ENCODE measurements around the gene COL7A1.

DNA sequence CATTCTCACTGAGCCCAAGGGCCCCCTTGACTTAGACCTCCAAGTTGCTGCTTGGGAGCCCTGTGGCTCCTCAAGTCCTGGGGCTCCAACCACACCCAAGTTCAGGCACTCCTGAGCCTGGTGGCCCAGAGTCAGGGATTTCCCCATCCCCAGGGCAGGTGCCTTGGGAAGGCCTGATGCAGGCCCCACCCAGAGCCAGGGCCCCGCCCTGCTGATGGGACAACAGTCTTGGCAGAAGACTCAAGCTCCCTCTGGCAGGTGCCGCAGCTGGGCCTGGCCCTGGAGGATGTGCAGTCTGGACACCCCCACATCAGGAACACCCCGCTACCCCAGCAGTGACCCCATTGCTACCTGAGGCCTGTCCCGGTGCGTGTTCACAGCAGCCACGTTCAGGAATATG, 73.5 kb downstream of the COL7A1 start:
- TF ChIP-seq, protein P1, sequence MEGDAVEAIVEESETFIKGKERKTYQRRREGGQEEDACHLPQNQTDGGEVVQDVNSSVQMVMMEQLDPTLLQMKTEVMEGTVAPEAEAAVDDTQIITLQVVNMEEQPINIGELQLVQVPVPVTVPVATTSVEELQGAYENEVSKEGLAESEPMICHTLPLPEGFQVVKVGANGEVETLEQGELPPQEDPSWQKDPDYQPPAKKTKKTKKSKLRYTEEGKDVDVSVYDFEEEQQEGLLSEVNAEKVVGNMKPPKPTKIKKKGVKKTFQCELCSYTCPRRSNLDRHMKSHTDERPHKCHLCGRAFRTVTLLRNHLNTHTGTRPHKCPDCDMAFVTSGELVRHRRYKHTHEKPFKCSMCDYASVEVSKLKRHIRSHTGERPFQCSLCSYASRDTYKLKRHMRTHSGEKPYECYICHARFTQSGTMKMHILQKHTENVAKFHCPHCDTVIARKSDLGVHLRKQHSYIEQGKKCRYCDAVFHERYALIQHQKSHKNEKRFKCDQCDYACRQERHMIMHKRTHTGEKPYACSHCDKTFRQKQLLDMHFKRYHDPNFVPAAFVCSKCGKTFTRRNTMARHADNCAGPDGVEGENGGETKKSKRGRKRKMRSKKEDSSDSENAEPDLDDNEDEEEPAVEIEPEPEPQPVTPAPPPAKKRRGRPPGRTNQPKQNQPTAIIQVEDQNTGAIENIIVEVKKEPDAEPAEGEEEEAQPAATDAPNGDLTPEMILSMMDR (IDR thresholded peaks at IDR 0.05; ENCODE audit: control extremely low read depth in 1 of 3, insufficient read depth in 1 of 3, low read depth in 1 of 3, low read length in 3 of 3) = no peak
- no peak for TF ChIP-seq RFX5 (IDR thresholded peaks at IDR 0.05; ENCODE audit: borderline replicate concordance, low read depth, low read length)
- TF ChIP-seq, protein P2, sequence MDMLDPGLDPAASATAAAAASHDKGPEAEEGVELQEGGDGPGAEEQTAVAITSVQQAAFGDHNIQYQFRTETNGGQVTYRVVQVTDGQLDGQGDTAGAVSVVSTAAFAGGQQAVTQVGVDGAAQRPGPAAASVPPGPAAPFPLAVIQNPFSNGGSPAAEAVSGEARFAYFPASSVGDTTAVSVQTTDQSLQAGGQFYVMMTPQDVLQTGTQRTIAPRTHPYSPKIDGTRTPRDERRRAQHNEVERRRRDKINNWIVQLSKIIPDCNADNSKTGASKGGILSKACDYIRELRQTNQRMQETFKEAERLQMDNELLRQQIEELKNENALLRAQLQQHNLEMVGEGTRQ (IDR thresholded peaks at IDR 0.05; ENCODE audit: low read length) = no peak
- no peak for TF ChIP-seq POLR2A (IDR thresholded peaks at IDR 0.05; ENCODE audit: control extremely low read depth in 1 of 2, low read depth in 2 of 2, low read length in 2 of 2)

Data from H1 (cell line).